ENCODE measurements around the gene TFEB.

TFEB gene

GRCh38 chr6:41712651-41713103 lies 22.7 kb downstream of the TFEB start:
- TF ChIP-seq REST (IDR thresholded peaks at IDR 0.05; ENCODE audit: insufficient replicate concordance, low read depth) (no peak), SPI1 (IDR thresholded peaks at IDR 0.05; ENCODE audit: borderline replicate concordance, low read depth) (no peak), GABPA (IDR thresholded peaks at IDR 0.05; ENCODE audit: low read depth) (no peak)
- TF ChIP-seq, protein P1, sequence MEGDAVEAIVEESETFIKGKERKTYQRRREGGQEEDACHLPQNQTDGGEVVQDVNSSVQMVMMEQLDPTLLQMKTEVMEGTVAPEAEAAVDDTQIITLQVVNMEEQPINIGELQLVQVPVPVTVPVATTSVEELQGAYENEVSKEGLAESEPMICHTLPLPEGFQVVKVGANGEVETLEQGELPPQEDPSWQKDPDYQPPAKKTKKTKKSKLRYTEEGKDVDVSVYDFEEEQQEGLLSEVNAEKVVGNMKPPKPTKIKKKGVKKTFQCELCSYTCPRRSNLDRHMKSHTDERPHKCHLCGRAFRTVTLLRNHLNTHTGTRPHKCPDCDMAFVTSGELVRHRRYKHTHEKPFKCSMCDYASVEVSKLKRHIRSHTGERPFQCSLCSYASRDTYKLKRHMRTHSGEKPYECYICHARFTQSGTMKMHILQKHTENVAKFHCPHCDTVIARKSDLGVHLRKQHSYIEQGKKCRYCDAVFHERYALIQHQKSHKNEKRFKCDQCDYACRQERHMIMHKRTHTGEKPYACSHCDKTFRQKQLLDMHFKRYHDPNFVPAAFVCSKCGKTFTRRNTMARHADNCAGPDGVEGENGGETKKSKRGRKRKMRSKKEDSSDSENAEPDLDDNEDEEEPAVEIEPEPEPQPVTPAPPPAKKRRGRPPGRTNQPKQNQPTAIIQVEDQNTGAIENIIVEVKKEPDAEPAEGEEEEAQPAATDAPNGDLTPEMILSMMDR (IDR thresholded peaks at IDR 0.05; ENCODE audit: insufficient read depth, low read length) = no peak
- DNase-seq (ENCODE audit: low read depth in 1 of 2, low spot score in 1 of 2) = peak in 1 of 2 experiments; percentile 88
- H3K27ac ChIP-seq (replicated peaks) = no peak overlapping the region
- no peak overlapping the region for H3K4me3 ChIP-seq (replicated peaks; ENCODE audit: insufficient read depth, low read length)
- H3K27me3 ChIP-seq (ENCODE audit: insufficient read depth, poor library complexity, severe bottlenecking) = no peaks in the 10 kb centered on the region

GRCh38 chr6:41711323-41712038 lies 23.9 kb downstream of the TFEB start:
- Histone ChIP-seq H3K4me3 (replicated peaks; ENCODE audit: insufficient read depth, low read length) (no peak overlapping the region), H3K27ac (replicated peaks) (no peak overlapping the region), H3K27me3 (ENCODE audit: insufficient read depth, poor library complexity, severe bottlenecking) (no peaks in the 10 kb centered on the region)
- DNase-seq (ENCODE audit: low read depth in 1 of 2, low spot score in 1 of 2) = no peak
- TF ChIP-seq, protein P1 (IDR thresholded peaks at IDR 0.05; ENCODE audit: insufficient read depth, low read length) = no peak

- TF ChIP-seq, protein P1 (IDR thresholded peaks at IDR 0.05; ENCODE audit: insufficient read depth, low read length) = no peak
- TF ChIP-seq GABPA (IDR thresholded peaks at IDR 0.05; ENCODE audit: low read depth) (no peak), POLR2AphosphoS5 (IDR thresholded peaks at IDR 0.05; ENCODE audit: low read depth) (no peak), REST (IDR thresholded peaks at IDR 0.05; ENCODE audit: insufficient replicate concordance, low read depth) (no peak), SPI1 (IDR thresholded peaks at IDR 0.05; ENCODE audit: borderline replicate concordance, low read depth) (no peak)
- no peak for DNase-seq (ENCODE audit: low read depth in 1 of 2, low spot score in 1 of 2)
- no peak overlapping the region for H3K4me3 ChIP-seq (replicated peaks; ENCODE audit: insufficient read depth, low read length)
- no peaks in the 10 kb centered on the region for H3K27me3 ChIP-seq (ENCODE audit: insufficient read depth, poor library complexity, severe bottlenecking)
- no peak overlapping the region for H3K27ac ChIP-seq (replicated peaks)
Measured at GRCh38 chr6:41709375-41709774, 26.0 kb downstream of the TFEB start.

- no peak overlapping the region for H3K4me3 ChIP-seq (replicated peaks; ENCODE audit: insufficient read depth, low read length)
- H3K27ac ChIP-seq (replicated peaks) = no peak overlapping the region
- H3K27me3 ChIP-seq (ENCODE audit: insufficient read depth, poor library complexity, severe bottlenecking) = no peaks in the 10 kb centered on the region
- DNase-seq (ENCODE audit: low read depth in 1 of 2, low spot score in 1 of 2) = no peak
- TF ChIP-seq, protein P1 (IDR thresholded peaks at IDR 0.05; ENCODE audit: insufficient read depth, low read length) = no peak
- TF ChIP-seq REST (IDR thresholded peaks at IDR 0.05; ENCODE audit: insufficient replicate concordance, low read depth) (no peak), POLR2AphosphoS5 (IDR thresholded peaks at IDR 0.05; ENCODE audit: low read depth) (no peak), GABPA (IDR thresholded peaks at IDR 0.05; ENCODE audit: low read depth) (no peak), SPI1 (IDR thresholded peaks at IDR 0.05; ENCODE audit: borderline replicate concordance, low read depth) (no peak)
Measured at GRCh38 chr6:41708856-41709255, 26.6 kb downstream of the TFEB start.
